Hematopoietic multipotent progenitor cell (in vitro differentiated cells): Measurements from ENCODE around the gene PCP4. TPM values are rescaled to one million over a fixed set of nuclear protein-coding genes. Genes with fewer than 3 reads are reported as not detected.
"Not testable (repeated sequence)": the region's sequence is repeated elsewhere in the genome, so short reads cannot be mapped to it uniquely, and the experiment has no call there.

Experiments used
- DNase-seq, 3 donors: peaks; one replicate each; pipeline ENCODE4 v3.0.0-alpha.2; 2011 to 2015; ENCODE audit warnings: low read depth in 2 of 3, low spot score in 2 of 3
- total RNA-seq: library from RNA; depleted of rRNA; stranded (reverse); fragments of >200 nt; gene quantifications from one replicate; pipeline ENCODE4 v1.2.3, GENCODE V29; 2012

PCP4 gene
- total RNA-seq, 1 donor: not detected

GRCh38 chr21:39860600-39860999, 6.6 kb upstream of the PCP4 start:
- no peak for DNase-seq

- no peak for DNase-seq
Observed at GRCh38 chr21:39863111-39863510, 4.1 kb upstream of the PCP4 start.

- no peak for DNase-seq
Observed at GRCh38 chr21:39866093-39866492, 1.1 kb upstream of the PCP4 start.

GRCh38 chr21:39869141-39869818, 2.0 kb downstream of the PCP4 start:
- no peak for DNase-seq

DNA sequence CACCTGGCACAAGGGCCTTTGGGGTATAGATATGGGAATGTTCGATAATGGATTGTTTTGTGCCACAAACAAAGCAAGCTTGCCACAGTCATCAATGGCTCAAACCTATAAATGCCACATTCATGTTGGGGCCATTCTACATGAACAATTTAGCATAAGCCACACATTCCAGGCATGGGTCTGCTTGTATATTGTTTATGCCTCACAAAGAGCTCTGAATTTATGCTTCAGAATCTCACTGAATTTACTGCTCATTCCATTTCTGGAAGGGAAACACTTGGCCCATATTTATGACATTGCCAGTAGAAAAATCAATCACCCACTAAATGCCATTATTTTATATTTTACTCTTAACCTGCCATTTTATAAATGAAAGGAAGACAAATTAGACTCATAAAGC, 6.4 kb downstream of the PCP4 start:
- DNase-seq: no peak

DNA sequence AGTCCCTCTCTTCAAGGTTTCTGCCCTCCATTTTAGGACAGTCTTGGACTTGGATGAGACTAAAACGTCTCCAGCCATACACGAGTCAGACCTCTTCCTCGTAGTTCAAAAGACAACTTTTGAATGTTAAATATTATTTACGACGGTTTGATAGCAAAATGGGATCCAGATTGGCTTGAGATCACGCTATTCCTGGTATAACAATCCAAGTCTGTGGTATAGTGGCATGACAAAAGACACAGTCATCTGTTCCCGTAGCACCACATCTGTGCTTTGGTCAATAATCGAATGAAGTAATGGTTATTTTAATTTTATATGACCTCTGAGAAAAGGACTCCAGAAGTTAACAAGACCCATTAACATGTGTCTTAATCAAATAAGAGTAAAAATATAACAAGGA, 7.0 kb downstream of the PCP4 start:
- DNase-seq: no peak

- DNase-seq: no peak
Observed at GRCh38 chr21:39874759-39875158, 7.5 kb downstream of the PCP4 start.

DNA sequence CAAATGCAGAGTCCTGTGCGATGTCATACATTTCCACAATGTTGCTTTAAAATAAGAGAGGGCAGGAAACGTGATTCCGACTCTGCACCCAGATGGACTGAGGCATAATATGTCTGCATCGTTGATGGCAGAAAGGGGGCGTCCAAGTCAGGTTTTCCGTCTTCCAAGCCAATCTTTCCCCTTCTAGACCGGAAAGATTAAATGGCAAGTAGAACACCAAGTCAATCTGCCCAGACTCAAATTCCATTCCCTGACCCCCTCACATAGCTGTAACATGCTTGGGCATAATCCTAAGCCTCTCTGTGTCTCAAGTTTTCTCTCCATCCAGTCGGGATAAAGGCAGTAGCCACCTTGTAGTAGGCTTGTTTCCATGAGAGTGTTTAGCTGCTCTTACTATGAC, 14.4 kb downstream of the PCP4 start:
- DNase-seq: no peak

- no peak for DNase-seq
Observed at GRCh38 chr21:39882151-39882838, 15.1 kb downstream of the PCP4 start.

DNA sequence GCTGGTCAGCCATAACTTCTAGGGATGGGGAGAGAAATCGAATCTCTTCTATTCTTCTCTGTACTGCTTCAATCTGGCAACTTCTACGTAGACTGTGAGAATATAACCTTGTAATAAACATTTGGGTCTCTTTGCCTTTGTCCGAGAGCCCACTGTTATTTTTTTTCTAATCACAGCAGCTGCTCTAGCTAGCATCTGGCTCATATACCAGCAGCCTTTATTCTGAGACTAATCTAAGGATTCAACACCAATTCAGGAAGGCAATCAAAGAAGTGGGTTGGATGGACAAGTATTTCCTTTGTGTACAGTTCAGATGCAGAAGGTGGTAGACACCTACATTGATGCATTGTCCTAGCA, 15.6 kb downstream of the PCP4 start:
- no peak for DNase-seq

- DNase-seq: no peak
Observed at GRCh38 chr21:39885119-39885848, 18.0 kb downstream of the PCP4 start.

DNA sequence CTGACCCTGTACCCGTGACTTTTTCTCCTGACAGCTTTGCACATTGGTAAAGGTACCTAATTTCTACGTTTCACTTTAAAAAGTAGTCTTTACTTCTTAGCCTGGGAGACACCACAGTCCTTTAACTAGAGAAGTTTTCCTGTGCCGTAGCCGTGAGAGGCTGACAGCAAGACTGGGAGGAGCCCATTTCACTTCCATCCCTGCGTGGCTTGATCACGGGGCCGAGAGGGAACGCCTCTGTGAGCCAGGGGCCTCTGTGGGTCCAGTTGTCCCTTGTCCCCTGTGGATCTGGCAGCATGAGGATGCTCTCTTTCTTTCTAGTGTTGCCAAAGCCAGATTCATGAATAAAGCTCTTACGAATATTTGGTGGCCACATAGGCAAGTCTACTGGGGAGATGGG, 21.6 kb downstream of the PCP4 start:
- DNase-seq: no peak

GRCh38 chr21:39891111-39891510, 23.9 kb downstream of the PCP4 start:
- no peak for DNase-seq

GRCh38 chr21:39891863-39892262, 24.6 kb downstream of the PCP4 start:
- not testable (repeated sequence) for DNase-seq

DNA sequence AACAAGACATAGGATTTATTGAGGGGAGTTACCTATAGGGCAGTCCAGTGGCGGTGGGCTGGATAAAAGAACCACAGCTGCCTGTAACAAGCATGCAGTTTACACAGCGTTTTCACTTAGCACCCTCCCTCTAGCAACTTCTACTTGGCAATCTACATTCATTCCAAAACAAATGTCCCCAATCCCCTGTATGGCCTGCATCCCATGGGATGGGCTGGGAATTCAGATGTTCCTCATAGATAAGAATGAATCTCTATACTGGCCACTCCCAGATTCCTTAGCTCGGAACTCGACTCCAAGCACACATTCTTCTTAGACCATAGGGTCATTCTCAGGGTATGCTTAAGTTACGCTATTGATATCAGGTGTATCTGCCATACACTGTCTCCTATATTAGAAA, 33.3 kb downstream of the PCP4 start:
- no peak for DNase-seq

GRCh38 chr21:39900911-39901310, 33.7 kb downstream of the PCP4 start:
- DNase-seq: no peak

DNA sequence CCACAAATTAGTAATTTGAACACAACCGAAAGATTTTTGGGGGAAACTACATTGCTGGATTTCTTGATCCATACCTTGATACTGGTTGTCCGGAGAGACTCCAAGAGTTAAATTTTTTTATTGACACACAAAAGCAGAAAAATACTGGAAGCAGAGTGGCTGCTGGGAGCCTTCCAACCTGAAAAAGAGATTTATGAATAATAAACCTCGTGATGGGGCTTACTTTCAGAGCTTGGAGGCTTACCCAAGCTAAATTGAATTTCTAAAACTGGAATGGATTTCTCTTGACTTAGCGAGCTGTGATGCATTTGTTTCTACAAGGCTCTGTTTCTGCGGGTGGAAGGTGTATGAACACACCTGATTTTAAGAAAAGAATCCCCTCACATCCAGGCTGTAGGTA, 35.7 kb downstream of the PCP4 start:
- no peak for DNase-seq

GRCh38 chr21:39904457-39904856, 37.2 kb downstream of the PCP4 start:
- DNase-seq: no peak

- no peak for DNase-seq
Observed at GRCh38 chr21:39908265-39908923, 41.2 kb downstream of the PCP4 start.

- DNase-seq: no peak
Observed at GRCh38 chr21:39911286-39912199, 44.3 kb downstream of the PCP4 start.
